Measurements from ENCODE around the gene COG5. TPM values are rescaled to one million over a fixed set of nuclear protein-coding genes. Genes with fewer than 3 reads are reported as not detected.

COG5 gene
- total and polyA plus RNA-seq, 2 of the 8 experiments (the other 6 are each of a cell fraction or from before 2014, with no cell fraction given), result 10.5 to 28.1 TPM

GRCh38 chr7:107597953-107598352, 34.2 kb upstream of the COG5 start:
- H2AFZ ChIP-seq (ENCODE audit: low read length), result no peak overlapping the region
- H2BK15ac ChIP-seq (ENCODE audit: low read length), result no peak overlapping the region
- ChIA-PET CTCF (ENCODE audit: partially characterized antibody) (interaction anchor here (0.9 to 1.2 kb wide), 2 partner anchors 15 to 281 kb away, joined by 3 read pairs; no protein-coding TSS in a partner anchor), POLR2A (ENCODE audit: partially characterized antibody) (no interaction called here)
- H2AK5ac ChIP-seq (ENCODE audit: low read depth, low read length), result no peak overlapping the region
- H3K23ac ChIP-seq (ENCODE audit: insufficient read length), result no peak overlapping the region
- H3K23me2 ChIP-seq (ENCODE audit: low read depth, low read length), result no peaks in the 10 kb centered on the region
- H3K14ac ChIP-seq (ENCODE audit: insufficient read length), result no peak overlapping the region
- H3K27me3 ChIP-seq (replicated peaks in 1 of 4; ENCODE audit: control insufficient read depth in 3 of 4, extremely low read depth in 1 of 4, insufficient read depth in 3 of 4, low read length in 3 of 4), result no peaks in the 10 kb centered on the region
- H2BK120ac ChIP-seq (replicated peaks; ENCODE audit: low read depth, low read length), result no peak overlapping the region
- no peak overlapping the region for H3K56ac ChIP-seq (replicated peaks; ENCODE audit: insufficient read length, low read depth, low read length)
- no peaks in the 10 kb centered on the region for H3K79me1 ChIP-seq (ENCODE audit: low read depth, low read length)
- no peak for FAIRE-seq
- H3K4me1 ChIP-seq (replicated peaks in 1 of 4; ENCODE audit: control insufficient read depth in 3 of 4, insufficient read depth in 4 of 4, low read length in 3 of 4), result peaks cover 0 to 2% (median 0%) of the 10 kb centered on the region in 4 experiments; a peak in 1 of 7 replicates
- no peak overlapping the region for H3K4me3 ChIP-seq (ENCODE audit: extremely low read depth in 1 of 4, insufficient read depth in 2 of 4, low read depth in 3 of 4, low read length in 4 of 4)
- H3K4ac ChIP-seq (replicated peaks; ENCODE audit: insufficient read length, low read depth, low read length), result no peak overlapping the region
- H2BK20ac ChIP-seq (ENCODE audit: low read length), result no peak overlapping the region
- no peak overlapping the region for H3K27ac ChIP-seq (ENCODE audit: low read depth, low read length)
- H3K36me3 ChIP-seq (ENCODE audit: control insufficient read depth in 2 of 4, insufficient read depth in 4 of 4, low read length in 3 of 4), result peaks cover 0 to 4% (median 0%) of the 10 kb centered on the region in 4 experiments; a peak in 2 of 8 replicates
- no peak overlapping the region for H4K5ac ChIP-seq (ENCODE audit: insufficient read length, low read depth, low read length)
- no peak overlapping the region for H2BK5ac ChIP-seq (ENCODE audit: low read depth, low read length)
- WGBS, 2 experiments (ENCODE audit: extremely low coverage in 1 of 2, insufficient coverage in 1 of 2, insufficient read length in 1 of 2, insufficient replicate concordance in 2 of 2, low coverage in 1 of 2, low lambda C conversion rate in 2 of 2, missing lambda C conversion rate in 1 of 2), result 91% methylated on average over 4 of the region's 4 CpGs; no CpG with 5 or more reads in 1 of the 2 experiments
- H3K9me3 ChIP-seq (ENCODE audit: insufficient read depth in 2 of 2, low read depth in 1 of 2, low read length in 1 of 2), result no peaks in the 10 kb centered on the region
- H4K8ac ChIP-seq (ENCODE audit: extremely low read depth, insufficient read depth, low read length), result no peak overlapping the region
- H4K20me1 ChIP-seq (replicated peaks in 1 of 2; ENCODE audit: control insufficient read depth in 1 of 2, insufficient read depth in 2 of 2, low read length in 2 of 2), result no peaks in the 10 kb centered on the region
- H3K4me2 ChIP-seq (ENCODE audit: insufficient read depth in 1 of 2, low read depth in 2 of 2, low read length in 2 of 2), result no peak overlapping the region
- H3K79me2 ChIP-seq (ENCODE audit: control insufficient read depth in 1 of 2, insufficient read depth in 2 of 2, low read length in 2 of 2), result no peaks in the 10 kb centered on the region
- H3K9ac ChIP-seq (replicated peaks in 1 of 4; ENCODE audit: extremely low read depth in 1 of 4, low read depth in 3 of 4, low read length in 3 of 4), result no peak overlapping the region
- no peak overlapping the region for H4K91ac ChIP-seq (replicated peaks; ENCODE audit: insufficient read length, low read length)
- no peak overlapping the region for H3K18ac ChIP-seq (ENCODE audit: extremely low read depth, low read length)
- DNase-seq (ENCODE audit: low read depth in 1 of 2, low spot score in 2 of 2), result no peak
- no peak overlapping the region for H2BK12ac ChIP-seq (ENCODE audit: low read depth, low read length)
- no peak for TF ChIP-seq GTF2F1 (IDR thresholded peaks at IDR 0.05; ENCODE audit: borderline replicate concordance, low read depth, low read length)
- TF ChIP-seq FOSL1 (IDR thresholded peaks at IDR 0.05; ENCODE audit: insufficient read depth, low read depth, low read length), result no peak
- TF ChIP-seq TEAD4 (IDR thresholded peaks at IDR 0.05; ENCODE audit: low read depth, low read length), result no peak
- TF ChIP-seq TAF1 (IDR thresholded peaks at IDR 0.05; ENCODE audit: low read depth, low read length), result no peak
